GM19025 (cell line): ENCODE measurements around the gene MRPL38.

Source experiments
- ATAC-seq: cut with Tn5 transposase; IDR thresholded peaks from one replicate; pipeline ENCODE4 v1.9.1; 2021; ENCODE audit warnings: mild to moderate bottlenecking, low read depth, moderate library complexity; ENCODE audit not compliant: unreplicated experiment

MRPL38 gene

DNA sequence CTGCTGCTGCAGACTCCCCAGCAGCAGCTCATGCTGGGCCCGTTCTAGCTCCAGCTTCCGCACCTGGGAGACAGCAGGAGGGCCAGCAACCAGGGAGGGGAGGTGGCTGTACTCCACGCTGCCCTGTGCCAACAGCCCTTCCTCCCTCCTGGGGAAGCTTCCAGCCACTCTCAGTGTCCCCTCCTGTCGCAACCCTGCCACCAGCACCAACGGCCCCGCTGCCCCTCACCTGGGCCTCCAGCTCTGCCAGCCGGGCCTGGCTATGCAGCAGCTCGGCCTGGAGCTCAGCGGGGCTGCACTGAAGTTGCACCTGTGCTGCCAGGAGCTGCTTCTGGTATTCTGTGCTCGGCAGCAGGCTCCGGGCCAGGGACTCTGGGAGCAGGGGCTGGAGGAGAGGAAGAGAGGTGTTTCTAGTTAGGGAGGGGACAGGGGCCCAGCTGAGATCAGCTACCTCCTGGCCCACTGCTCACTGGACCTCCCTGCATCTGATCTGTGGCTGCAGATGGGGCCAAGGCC, 15.4 kb upstream of the MRPL38 start:
- ATAC-seq, result no peak

GRCh38 chr17:75919611-75920010, 14.9 kb upstream of the MRPL38 start:
- no peak for ATAC-seq

- no peak for ATAC-seq
Measured at GRCh38 chr17:75917917-75918445, 13.3 kb upstream of the MRPL38 start.

DNA sequence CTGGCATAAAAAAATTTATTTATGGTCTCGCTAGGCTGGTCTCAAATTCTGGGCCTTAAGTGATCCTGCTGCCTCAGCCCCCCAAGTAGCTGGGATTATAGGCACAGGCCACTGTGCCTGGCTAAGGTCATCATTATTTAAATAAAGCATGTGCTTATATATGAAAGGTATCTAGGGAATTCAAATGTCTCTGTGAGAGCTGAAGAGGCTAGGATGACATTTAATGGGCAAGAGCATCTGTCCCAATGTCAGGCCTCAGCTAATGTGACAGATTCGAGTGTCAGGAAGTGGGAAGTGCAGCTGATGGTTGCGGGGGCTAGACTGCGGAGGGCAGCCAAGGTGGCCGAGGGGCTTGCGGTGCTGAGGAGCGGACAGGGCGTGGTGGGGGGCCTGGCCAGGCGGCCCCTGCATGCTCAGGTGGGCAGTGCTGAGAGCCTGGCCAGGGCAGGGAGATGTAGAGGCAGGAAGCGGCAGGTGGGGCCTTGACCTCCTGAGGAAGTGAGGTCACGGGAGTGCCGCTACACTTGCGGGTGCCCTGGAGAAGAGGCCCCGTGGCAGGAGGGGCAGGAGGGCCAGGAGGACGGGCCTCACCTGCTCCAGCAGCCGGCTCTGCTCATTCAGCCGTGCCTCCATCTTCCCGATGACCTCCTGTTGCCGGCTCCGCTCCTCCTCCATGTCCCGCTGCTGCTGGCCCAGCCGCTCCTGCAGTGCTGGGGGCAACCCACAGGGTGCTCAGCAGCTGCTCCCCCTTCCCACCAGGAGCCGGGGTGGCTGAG, 12.6 kb upstream of the MRPL38 start:
- no peak for ATAC-seq

DNA sequence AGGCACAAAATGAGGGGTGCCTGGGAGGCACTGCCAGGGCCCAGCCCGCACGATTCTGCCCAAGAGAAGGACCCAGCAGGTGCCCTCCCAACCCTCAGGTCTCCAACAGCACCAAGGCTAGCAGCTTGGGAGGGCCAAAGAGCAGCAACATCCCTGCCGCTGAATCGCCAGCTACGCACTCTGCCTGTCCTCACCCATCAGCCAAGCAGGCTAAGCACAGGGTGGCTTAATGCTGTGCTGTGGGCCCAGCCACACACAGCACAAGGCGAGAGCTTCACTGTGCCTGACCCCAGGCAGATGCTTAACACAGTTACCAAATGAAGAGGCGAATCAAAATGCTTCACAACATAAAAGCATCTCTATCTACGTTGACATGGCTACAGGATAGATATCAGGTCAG, 10.6 kb upstream of the MRPL38 start:
- no peak for ATAC-seq

DNA sequence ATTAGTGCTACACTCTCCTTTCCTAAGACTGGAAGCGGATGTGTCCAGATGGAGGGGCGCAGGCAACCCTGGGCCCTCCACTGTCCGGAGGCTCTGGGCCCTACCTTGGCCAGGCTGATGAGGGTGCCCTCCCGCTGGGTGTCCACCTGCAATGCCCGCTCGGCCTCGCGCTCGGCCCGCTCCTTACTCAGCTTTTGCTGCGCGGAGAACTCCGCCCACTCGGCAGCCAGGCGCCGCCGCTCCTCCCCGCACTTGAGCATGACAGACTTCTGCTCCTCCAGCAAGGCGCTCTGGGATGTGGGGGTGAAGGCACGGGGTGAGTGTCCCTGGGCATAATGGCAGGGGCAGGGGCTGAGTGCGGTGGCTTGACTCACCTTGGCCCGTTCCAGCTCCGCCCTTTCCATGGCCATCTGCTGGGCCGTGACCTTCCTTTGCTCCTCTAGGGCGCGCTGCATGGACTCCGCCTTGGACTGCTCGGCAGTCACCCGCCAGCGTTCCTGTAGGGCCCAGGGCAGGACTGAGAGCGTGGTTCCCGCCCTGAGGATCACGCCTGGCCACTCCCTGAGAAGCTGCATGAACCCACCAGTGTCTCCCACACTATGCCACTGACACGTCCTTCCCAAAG, 10.1 kb upstream of the MRPL38 start:
- no peak for ATAC-seq

- ATAC-seq, result no peak
Measured at GRCh38 chr17:75913537-75914210, 9.0 kb upstream of the MRPL38 start.

DNA sequence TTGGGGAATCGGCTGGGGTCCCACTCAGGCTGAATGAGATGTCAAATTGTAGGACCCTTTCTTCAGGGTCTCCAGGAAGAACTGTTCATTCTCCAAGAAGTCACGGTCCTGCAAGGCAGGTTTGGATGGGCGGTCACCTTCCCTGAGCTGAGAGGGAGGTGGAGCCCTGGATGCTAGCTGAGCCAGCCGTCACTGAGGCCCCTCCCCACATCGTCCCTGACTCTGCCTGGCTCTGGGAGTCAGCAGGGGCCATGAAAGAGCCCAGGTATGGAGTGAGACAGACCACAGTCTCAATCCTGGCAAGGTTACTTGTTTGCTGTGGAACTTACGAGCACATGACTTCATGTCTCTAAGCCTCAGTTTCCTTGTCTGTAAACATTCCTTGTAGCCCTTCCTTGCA, 6.0 kb upstream of the MRPL38 start:
- no peak for ATAC-seq

GRCh38 chr17:75909812-75910274, 5.2 kb upstream of the MRPL38 start:
- no peak for ATAC-seq

DNA sequence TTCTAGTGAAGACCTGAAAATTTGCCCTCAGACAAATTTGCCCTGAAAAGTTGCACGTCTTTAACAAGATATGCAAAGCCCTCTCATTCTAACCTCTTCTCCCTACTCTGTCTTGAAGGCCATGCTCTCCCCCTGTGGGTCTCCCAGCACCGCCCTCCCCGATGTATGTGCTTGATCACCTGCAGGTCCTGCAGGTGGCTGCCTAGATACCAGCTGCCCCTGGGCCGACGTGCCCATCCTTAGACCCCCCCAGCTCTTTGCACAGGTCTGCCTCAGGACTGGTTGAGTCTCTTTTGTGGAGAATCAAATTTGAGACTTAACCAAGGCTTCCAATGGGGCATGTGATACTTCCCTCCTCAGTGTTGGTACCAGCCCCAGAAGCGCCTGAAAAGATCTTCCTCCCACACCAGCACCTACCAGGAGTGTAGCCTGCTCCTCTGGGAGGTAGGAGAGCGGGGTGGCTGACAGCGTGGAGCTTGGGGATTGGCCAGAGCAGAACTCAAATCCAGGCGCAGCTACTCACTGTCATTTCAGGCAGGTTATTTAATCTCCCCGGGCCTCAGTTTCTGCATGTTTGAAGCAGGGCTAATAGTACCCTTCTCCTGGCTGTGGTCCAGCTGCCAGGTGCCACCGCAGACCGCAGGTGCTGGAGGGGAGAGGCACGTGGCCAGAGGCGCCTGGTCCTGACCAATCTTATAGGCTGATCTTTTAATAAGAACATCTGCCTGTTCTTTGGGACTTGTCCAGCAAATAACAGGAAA, 4.5 kb upstream of the MRPL38 start:
- no peak for ATAC-seq

DNA sequence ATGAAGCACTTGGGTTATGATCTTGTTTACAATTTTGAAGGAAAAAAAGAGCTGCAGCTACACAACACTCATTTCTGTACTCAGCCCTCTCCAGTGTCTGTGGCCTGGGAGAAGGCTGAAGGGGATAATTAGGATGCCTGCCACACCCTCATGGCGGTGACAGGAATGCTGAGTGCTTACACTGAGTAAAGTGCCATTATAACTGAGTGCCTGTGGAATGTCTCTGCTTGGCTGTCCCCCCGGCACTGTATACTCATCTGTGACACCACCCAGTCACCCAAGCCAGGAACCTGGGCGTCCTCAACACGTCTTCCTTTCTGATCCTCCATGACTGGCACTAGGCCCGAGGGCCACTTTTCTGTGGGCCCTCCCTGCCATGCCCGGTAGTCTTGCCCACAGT, 3.5 kb upstream of the MRPL38 start:
- ATAC-seq, result no peak

DNA sequence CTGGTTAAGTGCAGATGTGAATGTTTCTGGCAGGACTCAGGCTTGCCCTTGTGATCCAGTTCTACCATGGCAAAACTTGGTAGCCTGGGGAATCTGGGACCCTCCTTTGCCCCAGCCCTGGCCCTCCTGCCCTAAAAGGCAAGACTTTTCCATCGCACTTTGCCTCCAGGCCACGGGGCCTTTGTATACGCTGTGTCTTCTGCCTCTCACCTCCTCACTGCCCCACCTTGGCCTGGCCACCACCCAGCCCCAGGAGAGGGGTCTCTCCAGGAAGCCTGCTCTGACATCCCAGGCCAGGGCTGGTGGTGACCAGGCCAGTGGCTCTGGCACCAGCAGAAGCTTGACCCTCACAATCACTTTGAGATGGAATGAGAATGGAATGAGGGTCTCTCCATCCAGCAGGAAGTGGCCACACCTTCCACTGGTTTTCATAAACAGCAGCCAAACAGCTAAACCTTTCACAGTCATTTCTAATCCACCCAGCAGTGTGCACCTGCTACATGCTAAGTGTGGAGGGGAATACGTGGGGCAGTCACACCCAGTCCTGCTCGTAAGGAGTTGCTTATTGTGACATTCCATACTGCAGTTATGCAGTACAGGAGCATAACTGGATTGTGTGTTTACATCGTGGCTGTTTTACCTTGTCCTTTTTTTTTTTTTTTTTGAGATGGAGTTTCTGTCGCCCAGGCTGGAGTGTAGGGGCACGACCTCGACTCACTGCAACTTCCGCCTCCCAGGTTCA, 1.6 kb upstream of the MRPL38 start:
- no peak for ATAC-seq

DNA sequence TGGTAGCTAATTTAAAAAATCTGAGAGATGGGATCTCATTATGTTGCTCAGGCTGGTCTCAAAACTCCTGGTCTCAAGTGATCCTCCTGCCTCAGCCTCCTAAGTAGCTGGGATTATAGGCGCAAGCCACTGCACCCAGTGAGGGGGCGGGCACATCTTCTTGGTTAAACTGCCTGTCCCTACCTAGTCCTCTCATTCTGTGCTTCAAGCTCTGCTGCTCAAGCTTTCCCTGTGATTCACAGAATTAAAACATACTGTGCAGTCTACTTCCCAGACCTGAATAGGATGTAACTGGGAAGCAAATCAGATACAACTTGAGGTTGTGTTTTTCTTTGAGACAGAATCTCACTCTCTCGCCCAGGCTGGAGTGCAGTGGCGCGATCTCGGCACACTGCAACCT, 2.3 kb downstream of the MRPL38 start:
- no peak for ATAC-seq

DNA sequence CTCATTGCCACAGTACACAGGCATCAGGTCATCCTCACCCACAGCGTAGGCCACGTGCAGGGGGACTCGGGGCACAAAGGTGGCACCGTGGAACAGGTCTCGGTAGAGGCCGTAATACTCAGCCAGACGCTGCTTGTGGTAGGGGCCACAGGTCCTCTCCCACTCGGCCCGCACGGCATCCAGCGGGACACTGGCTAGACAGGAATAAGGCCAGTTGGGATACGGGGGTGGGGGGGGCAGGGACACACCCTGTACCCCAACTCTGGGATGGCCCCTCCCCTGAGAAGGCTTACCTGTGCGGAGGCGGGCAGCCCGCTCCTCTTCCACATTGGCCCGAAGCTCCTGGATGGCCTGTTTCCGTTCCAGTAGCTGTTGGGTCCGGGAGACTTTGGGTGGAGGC, 3.0 kb downstream of the MRPL38 start:
- ATAC-seq, result no peak

DNA sequence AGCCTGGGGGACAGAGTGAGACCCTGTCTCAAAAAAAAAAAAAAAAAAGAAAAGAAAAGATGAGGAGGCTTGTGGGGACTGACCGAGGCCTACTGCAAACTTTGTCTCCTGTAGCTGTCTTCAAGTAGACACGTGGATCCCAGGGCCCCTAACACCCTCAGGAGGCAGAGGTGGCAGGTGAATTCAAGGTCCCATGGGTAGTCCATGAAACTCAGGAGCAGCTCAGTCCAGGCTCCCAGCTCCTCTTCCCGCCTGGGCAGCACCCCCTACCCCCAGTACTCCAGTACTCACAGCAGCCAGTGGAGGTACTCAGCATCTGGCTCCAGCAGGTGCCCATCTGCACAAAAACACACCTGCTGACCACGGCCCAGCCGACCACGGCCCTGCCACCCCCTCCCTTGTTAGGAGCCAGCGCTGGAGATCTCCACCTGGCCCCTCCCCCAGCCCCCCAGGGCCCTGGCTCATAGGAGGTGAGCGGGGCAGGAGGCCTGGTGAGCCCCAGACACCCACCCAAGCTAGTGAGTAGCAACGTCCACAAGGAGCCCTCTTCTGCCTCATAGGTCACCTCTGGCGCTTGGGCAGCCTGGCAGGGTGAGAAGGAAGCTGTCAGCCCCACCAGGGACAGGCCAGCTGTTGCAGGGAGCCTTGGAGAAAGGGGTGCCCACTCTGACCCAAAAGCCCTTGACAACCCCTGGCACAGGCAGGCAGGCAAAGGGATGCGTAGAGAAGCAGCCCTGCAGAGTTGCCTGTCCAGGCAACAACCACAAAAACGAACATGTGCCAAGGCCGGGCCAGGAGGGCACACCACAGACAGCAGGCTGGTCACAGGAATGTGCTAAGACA, 3.8 kb downstream of the MRPL38 start:
- ATAC-seq, result no peak

DNA sequence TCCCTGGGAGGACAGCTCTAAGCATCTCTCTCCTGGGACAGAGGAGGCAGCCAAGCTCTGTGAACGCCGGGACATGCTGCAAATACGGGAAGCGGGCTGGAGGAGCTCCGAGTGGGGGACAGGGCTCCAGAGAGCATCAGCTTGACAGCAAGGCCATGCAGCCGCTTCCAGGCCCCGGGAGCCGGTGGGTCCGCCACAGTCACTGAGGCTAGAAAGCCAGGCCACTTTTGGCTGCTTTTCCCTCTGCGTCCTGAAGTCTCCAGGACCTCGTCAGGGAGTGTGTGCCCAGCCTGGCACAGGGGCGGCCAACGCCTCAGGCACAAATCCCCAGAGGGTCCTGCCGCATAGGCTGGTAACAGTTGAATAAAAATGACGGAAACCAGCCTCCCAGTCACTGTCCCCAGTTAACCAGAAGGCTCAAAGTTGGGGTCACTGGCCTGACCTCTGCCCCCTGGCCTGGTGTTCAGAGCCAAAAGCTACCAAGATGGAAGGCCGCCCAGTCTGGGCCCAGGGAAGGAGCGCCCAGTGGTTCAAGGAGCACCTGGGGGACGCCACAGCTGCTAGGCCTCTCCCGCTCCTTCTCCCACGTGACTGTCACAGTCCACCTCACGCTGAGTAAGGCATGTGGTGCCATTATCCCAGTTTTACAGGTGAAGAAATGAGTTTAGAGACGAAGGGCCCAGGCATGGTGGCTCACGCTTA, 4.8 kb downstream of the MRPL38 start:
- ATAC-seq, result no peak

- ATAC-seq, result no peak
Measured at GRCh38 chr17:75899353-75899752, 5.3 kb downstream of the MRPL38 start.

DNA sequence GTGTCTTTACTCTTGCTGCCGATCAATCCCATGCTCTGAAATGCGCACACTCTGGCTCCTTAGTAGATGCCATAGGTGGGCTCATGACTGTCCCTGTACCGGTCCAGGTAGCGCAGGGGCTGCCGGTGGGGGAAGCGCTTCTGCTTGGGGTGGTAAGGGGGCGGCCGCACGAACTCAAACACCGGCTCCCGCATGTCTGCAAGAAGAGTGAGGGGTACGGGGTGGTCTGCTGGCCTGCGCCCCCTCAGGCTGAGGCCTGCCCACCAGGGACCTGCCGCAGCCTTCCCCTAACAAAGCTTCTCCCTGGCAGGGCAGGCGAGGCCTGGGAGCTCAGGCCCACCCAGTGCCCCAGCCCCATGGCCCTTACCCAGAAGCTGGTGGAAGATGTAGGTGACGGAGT, 5.9 kb downstream of the MRPL38 start:
- ATAC-seq, result no peak
